Adrenal gland (tissue), 12 donors: ENCODE data around the gene KIF5C. TPM values are rescaled to one million over a fixed set of nuclear protein-coding genes. Genes with fewer than 3 reads are reported as not detected.

Experiments
- DNase-seq, 7 donors: peaks; one replicate each; pipeline ENCODE4 v3.0.0-alpha.2; 2019 to 2020
- H3K27ac ChIP-seq, 5 donors: fragments of 200-600 bp; sonication (generic) in 4 of 5; 1 replicate in 3 of 5; 2 replicates in 2 of 5; pipeline versions ENCODE4 v1.5.1 to v1.8.0; 2016 to 2020; ENCODE audit warnings: mild to moderate bottlenecking in 1 of 5
- H3K27me3 ChIP-seq: fragments of 200-600 bp; 2 replicates; pipeline ENCODE4 v1.8.0; 2021
- H3K36me3 ChIP-seq, 2 donors: fragments of 200-600 bp; replicated peaks in 1 of 2; 1 replicate in 1 of 2; 2 replicates in 1 of 2; pipeline versions ENCODE4 v1.5.1 to v1.8.0; 2018 to 2022
- H3K4me1 ChIP-seq, 2 donors: fragments of 200-600 bp; replicated peaks in 1 of 2; 1 replicate in 1 of 2; 2 replicates in 1 of 2; pipeline versions ENCODE4 v1.5.1 to v1.8.0; 2018 to 2021
- H3K4me3 ChIP-seq, 4 donors: fragments of 200-600 bp; sonication (generic) in 3 of 4; one replicate each; pipeline ENCODE4 v1.5.1; 2016 to 2018
- H3K9me3 ChIP-seq, 3 donors: fragments of 200-600 bp; sonication (generic) in 1 of 3; replicated peaks in 1 of 3; 1 replicate in 2 of 3; 2 replicates in 1 of 3; pipeline versions ENCODE4 v1.5.1 to v1.8.0; 2016 to 2021
- CTCF ChIP-seq, 6 experiments: fragments of 450-650 bp in 4 of 6; fragments of 200-600 bp in 2 of 6; sonication (generic) in 1 of 6; IDR thresholded peaks; 1 replicate in 5 of 6; 2 replicates in 1 of 6; pipeline versions ENCODE4 v1.5.1 to v1.8.0; 2016 to 2021; ENCODE audit warnings: antibody characterized with exemption in 6 of 6, mild to moderate bottlenecking in 2 of 6, moderate library complexity in 1 of 6
- POLR2A ChIP-seq, 2 donors: fragments of 450-650 bp; IDR thresholded peaks; one replicate each; pipeline ENCODE4 v1.6.1; 2017; ENCODE audit warnings: antibody characterized with exemption in 2 of 2, mild to moderate bottlenecking in 2 of 2, moderate library complexity in 1 of 2
- WGBS, 4 donors: extraction: QIAGEN DNeasy Blood & Tissue Kit in 2 of 4; methylation state at CpG; one replicate each; pipeline versions ENCODE4 v1.1.5 to v1.1.7; 2013 to 2017; 5-methylcytosine and 5-hydroxymethylcytosine counted together
- intact Hi-C, 2 donors: fragments of 100-400 bp; cut with DNase I; formaldehyde crosslinking; loops; one replicate each; pipeline versions ENCODE4 v1.14.1 to v1.15.0; 2022 to 2023
- polyA plus RNA-seq, 3 donors: library from polyadenylated mRNA; stranded (reverse); fragments of 200-250 nt in 2 of 3; fragments of 350-450 nt in 1 of 3; fragmentation: Illumina TruSeq in 1 of 3; extraction: RNeasy Lipid Tissue Mini Kit (QIAGEN cat#74804) in 1 of 3; gene quantifications; one replicate each; pipeline ENCODE4 v1.2.3, GENCODE V29; 2013 to 2014
- total RNA-seq, 9 donors: library from RNA; depleted of rRNA in 4 of 9; stranded (reverse); fragments of >200 nt in 4 of 9; fragments of 120-200 nt in 1 of 9; fragmentation: NEBNext Ultra II Directional in 1 of 9; extraction: Animal tissue kit (Norgen Biotek cat#: 25700) in 1 of 9; gene quantifications; one replicate each; pipeline versions ENCODE4 v1.1.0 to v1.2.4, GENCODE V29; 2013 to 2023
- donor health status: healthy with polysubstance abuse.
- donor health status: Bipolar disorder and iron deficiency.
- donor health status: DM: yes; HTN: yes; CAD: no.
- donor health status: DM: no; HTN: no; CAD: no.
- donor health status: DM: no; HTN: no; CAD: no.
- donor health status: DM: yes; HTN: yes; CAD: no.

Gene KIF5C
- total and polyA plus RNA-seq, 12 donors: 9.1 to 62.1 (median 19.3) TPM

DNA sequence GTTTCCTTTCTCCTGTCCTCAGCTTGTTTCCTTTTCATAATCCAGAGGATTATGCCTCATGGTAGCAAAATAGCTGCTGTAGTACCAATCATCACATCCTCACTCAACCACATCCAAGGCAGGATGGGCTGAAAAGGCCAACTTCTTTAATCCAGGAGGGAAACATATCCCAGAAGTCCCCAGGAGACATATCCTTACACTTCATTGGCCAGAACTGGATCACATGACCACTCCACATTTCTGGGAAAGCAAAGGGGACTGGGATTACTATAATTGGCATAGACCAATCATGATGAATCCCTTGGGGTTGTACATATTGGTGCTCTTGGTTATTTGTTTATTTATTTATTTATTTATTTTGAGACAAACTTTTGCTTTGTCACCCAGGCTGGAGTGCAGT lies 109.4 kb downstream of the KIF5C start:
- TF ChIP-seq POLR2A (IDR thresholded peaks at IDR 0.05): no peak
- TF ChIP-seq CTCF (IDR thresholded peaks at IDR 0.05): no peak
- H3K36me3 ChIP-seq: no peaks in the 10 kb centered on the region
- H3K4me3 ChIP-seq: no peak overlapping the region
- no peak overlapping the region for H3K27ac ChIP-seq
- no peaks in the 10 kb centered on the region for H3K4me1 ChIP-seq
- no peak for DNase-seq
- H3K9me3 ChIP-seq: no peaks in the 10 kb centered on the region
- intact Hi-C loops: no loop called here
- no peaks in the 10 kb centered on the region for H3K27me3 ChIP-seq

- TF ChIP-seq POLR2A (IDR thresholded peaks at IDR 0.05) (no peak), CTCF (IDR thresholded peaks at IDR 0.05) (no peak)
- no peak overlapping the region for H3K27ac ChIP-seq
- DNase-seq: no peak
- intact Hi-C loops: no loop called here
- WGBS, 4 donors: 75 to 90% (median 81%) methylated on average over 6 of the region's 6 CpGs
- no peak overlapping the region for H3K4me3 ChIP-seq
- H3K36me3 ChIP-seq: peaks cover 0 to 8% of the 10 kb centered on the region in 2 donors
- H3K27me3 ChIP-seq: no peaks in the 10 kb centered on the region
- H3K4me1 ChIP-seq: no peaks in the 10 kb centered on the region
- H3K9me3 ChIP-seq: no peaks in the 10 kb centered on the region
Measured at GRCh38 chr2:148987286-148987685, 112.3 kb downstream of the KIF5C start.

GRCh38 chr2:148988337-148988736 lies 113.3 kb downstream of the KIF5C start:
- no peaks in the 10 kb centered on the region for H3K9me3 ChIP-seq
- intact Hi-C loops: no loop called here
- no peaks in the 10 kb centered on the region for H3K27me3 ChIP-seq
- H3K4me1 ChIP-seq: no peaks in the 10 kb centered on the region
- H3K4me3 ChIP-seq: no peak overlapping the region
- DNase-seq: no peak
- H3K27ac ChIP-seq: no peak overlapping the region
- peaks cover 0 to 8% of the 10 kb centered on the region in 2 donors for H3K36me3 ChIP-seq
- WGBS, 4 donors: 77 to 100% (median 93%) methylated on average over 1 of the region's 1 CpG
- TF ChIP-seq CTCF (IDR thresholded peaks at IDR 0.05): no peak
- no peak for TF ChIP-seq POLR2A (IDR thresholded peaks at IDR 0.05)

- no peaks in the 10 kb centered on the region for H3K4me1 ChIP-seq
- no peak for TF ChIP-seq POLR2A (IDR thresholded peaks at IDR 0.05)
- TF ChIP-seq CTCF (IDR thresholded peaks at IDR 0.05): peak; percentile 63 to 91 (median 78)
- WGBS, 4 donors: 32 to 33% (median 33%) methylated on average over 6 of the region's 6 CpGs
- H3K36me3 ChIP-seq: peaks cover 0 to 8% of the 10 kb centered on the region in 2 donors
- no peak overlapping the region for H3K27ac ChIP-seq
- no peaks in the 10 kb centered on the region for H3K27me3 ChIP-seq
- H3K4me3 ChIP-seq: no peak overlapping the region
- H3K9me3 ChIP-seq: no peaks in the 10 kb centered on the region
- DNase-seq: peak; percentile 62 to 90 (median 68)
- intact Hi-C loops: loop anchor here (10.0 kb wide), 3 partner anchors 345 to 455 kb away; partner anchors contain the start of gene EPC2 (in 1 of the 2)
Measured at GRCh38 chr2:148989882-148990493, 115.0 kb downstream of the KIF5C start.
